Duodenal mucosa (tissue), 2 donors: ENCODE measurements around the gene TRIM6.
"Not testable (repeated sequence)": the region's sequence is repeated elsewhere in the genome, so short reads cannot be mapped to it uniquely, and the experiment has no call there.

Experiments
- H3K27ac ChIP-seq: one replicate; pipeline ENCODE4 v1.7.0; 2013; ENCODE audit warnings: low read depth, low read length
- H3K27me3 ChIP-seq, 2 donors: one replicate each; pipeline ENCODE4 v1.7.0; 2013; ENCODE audit warnings: low read length in 2 of 2, control low read depth in 1 of 2; ENCODE audit not compliant: insufficient read depth in 2 of 2, control insufficient read depth in 1 of 2
- H3K36me3 ChIP-seq, 2 donors: one replicate each; pipeline ENCODE4 v1.7.0; 2013; ENCODE audit warnings: low read length in 2 of 2, control low read depth in 1 of 2; ENCODE audit not compliant: insufficient read depth in 2 of 2, control insufficient read depth in 1 of 2
- H3K4me1 ChIP-seq, 2 donors: one replicate each; pipeline ENCODE4 v1.7.0; 2013; ENCODE audit warnings: low read length in 2 of 2, control low read depth in 1 of 2; ENCODE audit not compliant: insufficient read depth in 2 of 2, control insufficient read depth in 1 of 2
- H3K4me3 ChIP-seq, 2 donors: one replicate each; pipeline ENCODE4 v1.7.0; 2013; ENCODE audit warnings: low read length in 2 of 2, low read depth in 1 of 2
- H3K9ac ChIP-seq, 2 donors: one replicate each; pipeline ENCODE4 v1.7.0; 2013; ENCODE audit warnings: low read length in 2 of 2, low read depth in 1 of 2
- H3K9me3 ChIP-seq, 2 donors: one replicate each; pipeline ENCODE4 v1.7.0; 2013; ENCODE audit warnings: low read length in 2 of 2, control low read depth in 1 of 2; ENCODE audit not compliant: control insufficient read depth in 1 of 2

The TRIM6 gene

GRCh38 chr11:5575152-5575551 is 21.3 kb upstream of the TRIM6 start:
- Histone ChIP-seq H3K27ac (no peak overlapping the region), H3K4me1 (no peaks in the 10 kb centered on the region), H3K4me3 (no peak overlapping the region), H3K27me3 (no peaks in the 10 kb centered on the region), H3K9me3 (no peaks in the 10 kb centered on the region), H3K9ac (no peak overlapping the region), H3K36me3 (no peaks in the 10 kb centered on the region)

DNA sequence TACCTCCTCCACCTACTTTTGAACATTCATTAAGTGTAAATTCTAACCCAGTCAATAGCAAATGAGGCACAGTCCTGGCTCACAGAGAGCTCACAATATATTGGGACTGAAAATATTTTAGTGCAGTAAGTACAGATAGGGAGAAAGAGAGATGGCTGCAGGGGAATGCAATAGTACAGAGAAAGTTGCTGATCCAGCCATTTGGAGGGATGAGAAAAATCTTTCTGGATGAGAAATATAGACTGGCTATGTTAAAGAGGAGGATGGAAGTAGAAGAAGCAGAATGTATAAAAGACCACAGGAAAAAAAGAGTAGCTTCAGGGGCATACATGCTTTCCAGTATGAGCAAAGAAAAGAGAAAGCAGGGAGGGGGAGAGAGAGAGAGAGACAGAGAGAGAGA is 19.3 kb upstream of the TRIM6 start:
- no peaks in the 10 kb centered on the region for H3K9me3 ChIP-seq
- H3K27ac ChIP-seq: no peak overlapping the region
- H3K9ac ChIP-seq: no peak overlapping the region
- H3K4me3 ChIP-seq: no peak overlapping the region
- no peaks in the 10 kb centered on the region for H3K27me3 ChIP-seq
- H3K4me1 ChIP-seq: no peaks in the 10 kb centered on the region
- no peaks in the 10 kb centered on the region for H3K36me3 ChIP-seq

DNA sequence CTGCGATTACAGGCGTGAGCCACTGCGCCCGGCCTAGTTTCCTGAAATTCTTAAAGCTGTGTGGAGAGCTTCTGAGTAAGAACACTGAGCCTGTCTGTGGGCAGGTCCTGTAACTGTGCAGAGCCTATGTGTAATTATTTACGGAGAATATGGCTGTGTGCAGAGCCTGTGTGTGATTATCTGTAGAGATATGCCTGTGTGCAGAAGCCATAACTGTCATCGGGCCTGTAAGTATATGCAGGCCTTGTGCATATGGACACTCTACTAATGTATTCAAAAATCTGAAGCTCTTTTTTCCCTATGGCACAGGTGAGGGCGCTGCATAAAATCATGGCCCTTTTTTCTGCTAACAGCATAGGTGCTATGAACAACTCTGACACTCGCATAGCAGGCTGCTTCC is 15.9 kb upstream of the TRIM6 start, which contains the start of gene OR52B6:
Gene OR52B6, plus strand, starts transcription at position 301 of the 400 bp plus-strand sequence. Its CDS starts 0 bp downstream, at position 301.
- no peak within 1 kb of the TSS for H3K27ac ChIP-seq
- no peaks in the 10 kb centered on the region for H3K4me1 ChIP-seq
- no peaks in the 10 kb centered on the region for H3K27me3 ChIP-seq
- no peak within 1 kb of the TSS for H3K9ac ChIP-seq
- H3K9me3 ChIP-seq: no peaks in the 10 kb centered on the region
- H3K4me3 ChIP-seq: no peak within 1 kb of the TSS
- H3K36me3 ChIP-seq: no peaks in the 10 kb centered on the region

DNA sequence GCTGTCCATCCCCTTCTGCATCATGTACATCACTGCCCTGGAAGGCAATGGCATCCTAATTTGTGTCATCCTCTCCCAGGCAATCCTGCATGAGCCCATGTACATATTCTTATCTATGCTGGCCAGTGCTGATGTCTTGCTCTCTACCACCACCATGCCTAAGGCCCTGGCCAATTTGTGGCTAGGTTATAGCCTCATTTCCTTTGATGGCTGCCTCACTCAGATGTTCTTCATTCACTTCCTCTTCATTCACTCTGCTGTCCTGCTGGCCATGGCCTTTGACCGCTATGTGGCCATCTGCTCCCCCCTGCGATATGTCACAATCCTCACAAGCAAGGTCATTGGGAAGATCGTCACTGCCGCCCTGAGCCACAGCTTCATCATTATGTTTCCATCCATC is 15.4 kb upstream of the TRIM6 start:
- no peaks in the 10 kb centered on the region for H3K9me3 ChIP-seq
- no peak overlapping the region for H3K9ac ChIP-seq
- H3K27ac ChIP-seq: no peak overlapping the region
- H3K4me1 ChIP-seq: no peaks in the 10 kb centered on the region
- no peak overlapping the region for H3K4me3 ChIP-seq
- no peaks in the 10 kb centered on the region for H3K27me3 ChIP-seq
- no peaks in the 10 kb centered on the region for H3K36me3 ChIP-seq

DNA sequence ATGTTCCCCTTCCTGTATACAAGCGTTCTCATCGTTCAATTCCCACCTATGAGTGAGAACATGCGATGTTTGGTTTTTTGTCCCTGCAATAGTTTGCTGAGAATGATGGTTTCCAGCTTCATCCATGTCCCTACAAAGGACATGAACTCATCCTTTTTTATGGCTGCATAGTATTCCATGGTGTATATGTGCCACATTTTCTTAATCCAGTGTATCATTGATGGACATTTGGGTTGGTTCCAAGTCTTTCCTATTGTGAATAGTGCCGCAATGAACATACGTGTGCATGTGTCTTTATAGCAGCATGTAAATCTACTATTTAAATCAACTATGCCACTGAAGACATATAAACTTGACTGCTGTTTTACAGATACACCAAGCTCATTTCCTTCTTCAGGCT is 12.0 kb upstream of the TRIM6 start:
- H3K9ac ChIP-seq, H3K27ac ChIP-seq: not testable (repeated sequence)

DNA sequence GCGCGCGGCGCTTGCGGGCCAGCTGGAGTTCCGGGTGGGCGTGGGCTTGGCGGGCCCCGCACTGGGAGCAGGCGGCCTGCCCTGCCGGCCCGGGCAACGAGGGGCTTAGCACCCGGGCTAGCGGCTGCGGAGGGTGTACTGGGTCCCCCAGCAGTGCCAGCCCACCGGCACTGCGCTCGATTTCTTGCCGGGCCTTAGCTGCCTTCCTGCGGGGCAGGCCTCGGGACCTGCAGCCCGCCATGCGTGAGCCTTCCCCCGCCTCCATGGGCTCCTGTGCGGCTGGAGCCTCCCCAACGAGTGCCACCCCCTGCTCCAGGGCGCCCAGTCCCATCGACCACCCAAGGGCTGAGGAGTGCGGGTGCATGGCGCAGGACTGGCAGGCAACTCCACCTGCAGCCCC is 6.5 kb upstream of the TRIM6 start:
- not testable (repeated sequence) for H3K4me3 ChIP-seq, H3K9ac ChIP-seq, H3K27me3 ChIP-seq, H3K4me1 ChIP-seq, H3K36me3 ChIP-seq, H3K27ac ChIP-seq, H3K9me3 ChIP-seq

More for the DNA sequence above, 12.0 kb upstream of the TRIM6 start:
- not testable (repeated sequence) for H3K4me1 ChIP-seq, H3K9me3 ChIP-seq, H3K36me3 ChIP-seq, H3K4me3 ChIP-seq, H3K27me3 ChIP-seq

GRCh38 chr11:5591613-5592012 is 4.8 kb upstream of the TRIM6 start:
- H3K4me3 ChIP-seq: no peak overlapping the region
- no peak overlapping the region for H3K27ac ChIP-seq
- no peaks in the 10 kb centered on the region for H3K9me3 ChIP-seq
- no peak overlapping the region for H3K9ac ChIP-seq
- no peaks in the 10 kb centered on the region for H3K36me3 ChIP-seq
- H3K4me1 ChIP-seq: no peaks in the 10 kb centered on the region
- H3K27me3 ChIP-seq: no peaks in the 10 kb centered on the region

DNA sequence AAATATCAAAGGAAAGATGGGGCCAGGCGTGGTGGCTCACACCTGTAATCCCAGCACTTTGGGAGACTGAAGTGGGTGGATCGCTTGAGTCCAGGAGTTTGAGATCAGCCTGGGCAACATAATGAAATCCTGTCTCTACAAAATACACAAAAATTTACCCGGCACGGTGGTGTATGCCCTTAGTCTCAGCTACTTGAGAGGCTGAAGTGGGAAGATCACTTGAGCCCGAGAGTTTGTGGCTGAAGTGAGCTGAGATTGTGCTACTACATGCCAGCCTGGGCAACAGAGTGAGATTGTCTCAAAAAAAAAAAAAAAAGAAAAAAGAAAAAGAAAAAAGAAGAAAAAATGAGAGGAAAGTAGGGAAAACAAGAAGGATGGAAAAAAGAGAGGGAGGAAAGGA is 3.8 kb upstream of the TRIM6 start:
- H3K27me3 ChIP-seq: no peaks in the 10 kb centered on the region
- no peaks in the 10 kb centered on the region for H3K4me1 ChIP-seq
- no peaks in the 10 kb centered on the region for H3K36me3 ChIP-seq
- H3K27ac ChIP-seq: no peak overlapping the region
- H3K9me3 ChIP-seq: no peaks in the 10 kb centered on the region
- no peak overlapping the region for H3K4me3 ChIP-seq
- no peak overlapping the region for H3K9ac ChIP-seq

GRCh38 chr11:5593146-5593545 is 3.3 kb upstream of the TRIM6 start:
- H3K36me3 ChIP-seq: no peaks in the 10 kb centered on the region
- H3K27ac ChIP-seq: no peak overlapping the region
- no peaks in the 10 kb centered on the region for H3K4me1 ChIP-seq
- no peak overlapping the region for H3K9ac ChIP-seq
- H3K9me3 ChIP-seq: no peaks in the 10 kb centered on the region
- no peaks in the 10 kb centered on the region for H3K27me3 ChIP-seq
- no peak overlapping the region for H3K4me3 ChIP-seq

GRCh38 chr11:5597953-5598352 is 1.5 kb downstream of the TRIM6 start:
- Histone ChIP-seq H3K4me1 (peaks cover 0 to 3% of the 10 kb centered on the region in 2 donors), H3K4me3 (no peak overlapping the region), H3K9me3 (no peaks in the 10 kb centered on the region), H3K9ac (no peak overlapping the region), H3K27ac (no peak overlapping the region), H3K36me3 (no peaks in the 10 kb centered on the region), H3K27me3 (no peaks in the 10 kb centered on the region)

DNA sequence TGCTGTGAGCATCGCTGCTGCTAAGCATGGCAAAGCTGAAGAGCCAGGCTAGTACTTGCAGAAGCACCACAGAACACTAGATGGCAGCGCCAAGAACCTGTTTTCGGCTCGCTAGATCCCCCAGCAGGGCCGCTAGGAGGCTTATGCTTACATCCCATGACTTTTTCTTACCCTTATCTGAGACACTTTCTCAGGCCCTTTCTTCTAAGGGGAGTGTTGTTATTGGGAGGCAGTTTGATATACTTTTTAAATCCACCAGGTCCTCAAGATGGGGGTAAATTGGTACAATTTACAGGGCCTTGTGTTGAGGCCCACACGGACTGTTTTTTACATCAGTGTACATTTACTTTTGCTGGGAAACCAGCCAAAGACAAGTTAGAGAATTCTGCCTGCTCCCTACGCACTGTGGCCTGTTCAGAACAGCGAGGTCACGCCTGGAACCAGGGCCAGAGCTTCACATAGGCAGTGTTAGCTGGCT is 4.0 kb downstream of the TRIM6 start:
- Histone ChIP-seq H3K4me3 (no peak overlapping the region), H3K27me3 (no peaks in the 10 kb centered on the region), H3K9me3 (no peaks in the 10 kb centered on the region), H3K27ac (no peak overlapping the region), H3K9ac (no peak overlapping the region), H3K36me3 (no peaks in the 10 kb centered on the region), H3K4me1 (peaks cover 0 to 3% of the 10 kb centered on the region in 2 donors)
